PC-3 (cell line): ENCODE measurements around the gene SLC13A4. TPM values are rescaled to one million over a fixed set of nuclear protein-coding genes. Genes with fewer than 3 reads are reported as not detected.

Experiments used
- ATAC-seq: fragments of 200-7000 bp; cut with Tn5 transposase; 2 replicates; pipeline ENCODE4 v1.9.1; 2020; ENCODE audit warnings: mild to moderate bottlenecking, moderate library complexity
- BruUV-seq: library from RNA; stranded (reverse); fragments of 400-500 nt; replicated peaks from 2 replicates; lab custom pipeline; 2021; lab: Mats Ljungman, UMichigan
- CTCF ChIA-PET: fragments of 300-600 bp; sonication (Branson Sonifier 250); formaldehyde crosslinking; loops from one replicate; lab custom pipeline; 2022; ENCODE audit warnings: antibody characterized with exemption; lab: Charles Lee
- POLR2A ChIA-PET: fragments of 300-600 bp; sonication (Branson Sonifier 250); formaldehyde crosslinking; loops from one replicate; lab custom pipeline; 2022; ENCODE audit warnings: antibody characterized with exemption; ENCODE audit not compliant: unreplicated experiment; lab: Charles Lee
- DNase-seq: peaks from one replicate; pipeline ENCODE4 v3.0.0-alpha.2; 2015
- H2AFZ ChIP-seq: fragments of 300-600 bp; sonication (generic); 2 replicates; pipeline ENCODE4 v1.6.0; 2016; ENCODE audit warnings: antibody characterized with exemption, low read length
- H3F3A ChIP-seq: fragments of 300-600 bp; sonication (generic); one replicate; pipeline ENCODE4 v1.6.0; 2017; ENCODE audit warnings: antibody characterized with exemption, low read length, control low read depth, mild to moderate bottlenecking; ENCODE audit not compliant: unreplicated experiment
- H3K27ac ChIP-seq: fragments of 300-600 bp; sonication (generic); 2 replicates; pipeline ENCODE4 v1.5.1; 2016; ENCODE audit warnings: mild to moderate bottlenecking, low read length
- H3K27me3 ChIP-seq: fragments of 300-600 bp; sonication (generic); 2 replicates; pipeline ENCODE4 v1.6.1; 2016; ENCODE audit warnings: low read length, mixed read lengths
- H3K36me3 ChIP-seq: fragments of 300-600 bp; sonication (generic); 2 replicates; pipeline ENCODE4 v1.6.1; 2016; ENCODE audit warnings: low read depth, mixed run types, low read length, mixed read lengths
- H3K4me1 ChIP-seq: fragments of 300-600 bp; sonication (generic); 2 replicates; pipeline ENCODE4 v1.5.1; 2016; ENCODE audit warnings: low read length; ENCODE audit not compliant: insufficient read depth
- H3K4me2 ChIP-seq: fragments of 300-600 bp; sonication (generic); 2 replicates; pipeline ENCODE4 v1.6.0; 2016; ENCODE audit warnings: low read length
- H3K4me3 ChIP-seq: fragments of 300-600 bp; sonication (generic); 2 replicates; pipeline ENCODE4 v1.5.1; 2016; ENCODE audit warnings: mild to moderate bottlenecking, low read length, mixed read lengths
- H3K79me2 ChIP-seq: fragments of 300-600 bp; sonication (generic); 2 replicates; pipeline ENCODE4 v1.6.1; 2017; ENCODE audit warnings: low read length, mixed read lengths
- H3K9ac ChIP-seq: fragments of 300-600 bp; sonication (generic); 2 replicates; pipeline ENCODE4 v1.6.0; 2016; ENCODE audit warnings: mild to moderate bottlenecking, low read length
- H3K9me2 ChIP-seq: fragments of 300-600 bp; sonication (generic); replicated peaks from 2 replicates; pipeline ENCODE4 v1.6.1; 2016; ENCODE audit warnings: mixed run types, low read length, mixed read lengths
- H3K9me3 ChIP-seq: fragments of 300-600 bp; sonication (generic); 2 replicates; pipeline ENCODE4 v1.6.1; 2016; ENCODE audit warnings: low read length, mixed read lengths
- H4K20me1 ChIP-seq: fragments of 300-600 bp; sonication (generic); 2 replicates; pipeline ENCODE4 v1.6.1; 2016; ENCODE audit warnings: low read length, mixed read lengths
- EZH2 ChIP-seq: fragments of 300-600 bp; sonication (generic); IDR thresholded peaks from one replicate; pipeline ENCODE4 v1.6.1; 2017; ENCODE audit warnings: antibody characterized with exemption, mild to moderate bottlenecking, low read length; ENCODE audit not compliant: unreplicated experiment
- EZH2phosphoT487 ChIP-seq: fragments of 300-600 bp; sonication (generic); IDR thresholded peaks from 2 replicates; pipeline ENCODE4 v1.6.1; 2018; ENCODE audit warnings: mild to moderate bottlenecking, antibody characterized with exemption, low read length, borderline replicate concordance
- intact Hi-C: fragments of 100-400 bp; cut with micrococcal nuclease; formaldehyde crosslinking; loops from 2 replicates; pipeline ENCODE4 v1.9.0; 2023
- total RNA-seq: library from RNA; depleted of rRNA; stranded (reverse); fragments of >200 nt; gene quantifications from 2 replicates; pipeline ENCODE4 v1.2.3, GENCODE V29; 2014
- TF ChIP-seq, protein P1 (sequence below): fragments of 300-600 bp; sonication (generic); conservative IDR thresholded peaks from 2 replicates; pipeline ENCODE4 v1.5.1; 2017; ENCODE audit warnings: antibody characterized with exemption, low read depth, mild to moderate bottlenecking, low read length

Gene SLC13A4
- total RNA-seq, 1 experiment from 2014 or later: not detected

DNA sequence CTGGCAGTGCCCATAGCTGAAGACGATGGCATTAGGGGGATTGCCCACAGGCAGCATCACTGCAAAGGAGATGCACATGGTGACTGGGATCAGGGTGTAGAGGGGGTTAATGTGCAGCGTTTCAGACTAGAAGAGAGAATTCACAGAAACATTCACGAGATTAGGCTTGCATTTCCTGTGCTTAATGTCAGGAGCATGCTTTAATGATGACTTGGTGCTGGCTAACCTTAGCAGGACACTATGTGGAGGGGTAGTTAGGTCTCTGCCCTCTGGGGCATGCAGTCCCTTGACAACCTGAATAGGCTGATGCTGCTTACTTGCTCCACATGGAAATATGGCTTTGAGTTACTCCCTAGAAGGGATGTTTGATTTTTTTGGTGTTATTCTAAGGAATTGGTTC is 43.9 kb downstream of the SLC13A4 start:
- intact Hi-C loops: no loop called here
- BruUV-seq: no TSS peak
- no peak for DNase-seq
- Histone ChIP-seq H4K20me1 (no peaks in the 10 kb centered on the region), H3K36me3 (no peaks in the 10 kb centered on the region), H3K27me3 (no peaks in the 10 kb centered on the region), H3K9me3 (no peaks in the 10 kb centered on the region), H3K4me3 (no peak overlapping the region), H3K27ac (no peak overlapping the region), H3K9me2 (no peaks in the 10 kb centered on the region), H3K4me1 (peaks cover 6% of the 10 kb centered on the region), H3K4me2 (no peak overlapping the region), H3K79me2 (no peaks in the 10 kb centered on the region), H2AFZ (no peak overlapping the region), H3K9ac (no peak overlapping the region), H3F3A (no peaks in the 10 kb centered on the region)
- no peak for ATAC-seq
- CTCF ChIA-PET: no interaction called here
- POLR2A ChIA-PET: no interaction called here
- TF ChIP-seq EZH2 (no peak), EZH2phosphoT487 (no peak)
- TF ChIP-seq, protein P1, sequence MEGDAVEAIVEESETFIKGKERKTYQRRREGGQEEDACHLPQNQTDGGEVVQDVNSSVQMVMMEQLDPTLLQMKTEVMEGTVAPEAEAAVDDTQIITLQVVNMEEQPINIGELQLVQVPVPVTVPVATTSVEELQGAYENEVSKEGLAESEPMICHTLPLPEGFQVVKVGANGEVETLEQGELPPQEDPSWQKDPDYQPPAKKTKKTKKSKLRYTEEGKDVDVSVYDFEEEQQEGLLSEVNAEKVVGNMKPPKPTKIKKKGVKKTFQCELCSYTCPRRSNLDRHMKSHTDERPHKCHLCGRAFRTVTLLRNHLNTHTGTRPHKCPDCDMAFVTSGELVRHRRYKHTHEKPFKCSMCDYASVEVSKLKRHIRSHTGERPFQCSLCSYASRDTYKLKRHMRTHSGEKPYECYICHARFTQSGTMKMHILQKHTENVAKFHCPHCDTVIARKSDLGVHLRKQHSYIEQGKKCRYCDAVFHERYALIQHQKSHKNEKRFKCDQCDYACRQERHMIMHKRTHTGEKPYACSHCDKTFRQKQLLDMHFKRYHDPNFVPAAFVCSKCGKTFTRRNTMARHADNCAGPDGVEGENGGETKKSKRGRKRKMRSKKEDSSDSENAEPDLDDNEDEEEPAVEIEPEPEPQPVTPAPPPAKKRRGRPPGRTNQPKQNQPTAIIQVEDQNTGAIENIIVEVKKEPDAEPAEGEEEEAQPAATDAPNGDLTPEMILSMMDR: no peak

DNA sequence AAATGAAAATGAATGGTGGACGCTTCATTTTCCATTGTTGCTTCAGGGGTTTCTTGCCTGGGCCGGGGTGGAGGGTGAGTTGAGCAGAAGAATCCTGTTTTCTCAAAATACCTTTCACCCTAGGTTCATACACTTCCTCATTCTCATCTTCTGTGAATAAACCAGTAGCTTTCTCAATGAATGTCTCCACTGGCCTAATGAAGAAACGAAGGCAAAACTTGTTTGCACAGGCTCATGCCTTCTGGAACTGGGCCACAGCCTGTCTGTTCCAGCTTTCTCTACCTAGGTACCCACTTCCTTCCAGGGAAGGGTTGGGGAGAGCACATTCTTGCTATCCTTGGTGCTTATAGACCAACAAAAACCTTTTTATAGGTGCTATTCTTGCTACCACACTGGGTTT is 44.4 kb downstream of the SLC13A4 start:
- Histone ChIP-seq H4K20me1 (no peaks in the 10 kb centered on the region), H3F3A (no peaks in the 10 kb centered on the region), H3K27ac (no peak overlapping the region), H3K27me3 (no peaks in the 10 kb centered on the region), H3K9ac (no peak overlapping the region), H3K4me3 (no peak overlapping the region), H3K36me3 (no peaks in the 10 kb centered on the region), H2AFZ (no peak overlapping the region), H3K79me2 (no peaks in the 10 kb centered on the region), H3K9me3 (no peaks in the 10 kb centered on the region), H3K4me2 (no peak overlapping the region), H3K9me2 (no peaks in the 10 kb centered on the region), H3K4me1 (peaks cover 11% of the 10 kb centered on the region)
- ChIA-PET CTCF (no interaction called here), POLR2A (no interaction called here)
- intact Hi-C loops: no loop called here
- BruUV-seq: no TSS peak
- DNase-seq (no peak), ATAC-seq (no peak)
- TF ChIP-seq, protein P1: no peak
- no peak for TF ChIP-seq EZH2phosphoT487
- TF ChIP-seq EZH2: no peak

DNA sequence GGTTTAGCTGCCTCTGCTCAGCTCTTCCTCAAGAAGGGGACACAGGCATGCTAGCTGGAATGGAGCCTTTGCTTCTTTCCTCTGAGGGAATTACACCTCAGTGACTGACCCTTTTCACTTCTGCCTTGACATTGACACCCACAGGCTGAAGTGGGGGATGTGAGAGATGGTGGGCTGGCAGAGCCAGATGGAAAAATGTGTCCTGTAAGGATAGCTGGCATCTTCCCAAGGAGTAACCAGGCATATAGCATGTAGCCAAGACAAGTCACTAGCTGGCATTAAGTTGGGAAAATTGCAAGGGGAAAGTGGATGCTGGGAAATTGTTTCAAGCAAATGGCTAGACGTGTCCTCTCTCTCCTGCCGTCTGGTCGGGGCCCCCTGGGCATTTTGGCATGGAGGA is 45.8 kb downstream of the SLC13A4 start:
- Histone ChIP-seq H3K9ac (no peak overlapping the region), H3K27ac (no peak overlapping the region), H3F3A (no peaks in the 10 kb centered on the region), H3K9me2 (no peaks in the 10 kb centered on the region), H3K27me3 (no peaks in the 10 kb centered on the region), H3K9me3 (no peaks in the 10 kb centered on the region), H3K4me1 (peaks cover 26% of the 10 kb centered on the region), H3K36me3 (no peaks in the 10 kb centered on the region), H3K4me3 (no peak overlapping the region), H3K79me2 (no peaks in the 10 kb centered on the region), H4K20me1 (no peaks in the 10 kb centered on the region), H2AFZ (no peak overlapping the region), H3K4me2 (no peak overlapping the region)
- no TSS peak for BruUV-seq
- DNase-seq (no peak), ATAC-seq (no peak)
- intact Hi-C loops: no loop called here
- TF ChIP-seq EZH2phosphoT487 (no peak), EZH2 (no peak)
- TF ChIP-seq, protein P1: no peak
- ChIA-PET POLR2A (no interaction called here), CTCF (no interaction called here)
